ENCODE measurements around the gene RDH14.

Gene RDH14

DNA sequence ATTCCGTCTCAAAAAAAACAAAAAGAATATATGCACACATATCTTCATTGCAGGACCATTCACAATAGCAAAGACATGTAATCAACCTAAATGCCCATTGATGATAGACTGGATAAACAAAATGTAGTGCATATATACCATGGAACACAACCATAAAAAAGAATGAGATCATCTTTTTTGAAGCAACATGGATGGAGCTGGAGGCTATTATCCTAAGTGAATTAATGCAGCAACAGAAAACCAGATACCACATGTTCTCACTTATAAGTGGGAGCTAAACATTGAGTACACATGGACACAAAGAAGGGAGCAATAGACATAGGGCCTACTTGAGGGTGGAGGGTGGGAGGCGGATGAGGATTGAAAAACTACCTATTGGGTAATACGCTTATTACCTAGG is 20.2 kb upstream of the RDH14 start:
- DNase-seq (ENCODE audit: low read depth in 2 of 2) = no peak
- TF ChIP-seq, protein P1, sequence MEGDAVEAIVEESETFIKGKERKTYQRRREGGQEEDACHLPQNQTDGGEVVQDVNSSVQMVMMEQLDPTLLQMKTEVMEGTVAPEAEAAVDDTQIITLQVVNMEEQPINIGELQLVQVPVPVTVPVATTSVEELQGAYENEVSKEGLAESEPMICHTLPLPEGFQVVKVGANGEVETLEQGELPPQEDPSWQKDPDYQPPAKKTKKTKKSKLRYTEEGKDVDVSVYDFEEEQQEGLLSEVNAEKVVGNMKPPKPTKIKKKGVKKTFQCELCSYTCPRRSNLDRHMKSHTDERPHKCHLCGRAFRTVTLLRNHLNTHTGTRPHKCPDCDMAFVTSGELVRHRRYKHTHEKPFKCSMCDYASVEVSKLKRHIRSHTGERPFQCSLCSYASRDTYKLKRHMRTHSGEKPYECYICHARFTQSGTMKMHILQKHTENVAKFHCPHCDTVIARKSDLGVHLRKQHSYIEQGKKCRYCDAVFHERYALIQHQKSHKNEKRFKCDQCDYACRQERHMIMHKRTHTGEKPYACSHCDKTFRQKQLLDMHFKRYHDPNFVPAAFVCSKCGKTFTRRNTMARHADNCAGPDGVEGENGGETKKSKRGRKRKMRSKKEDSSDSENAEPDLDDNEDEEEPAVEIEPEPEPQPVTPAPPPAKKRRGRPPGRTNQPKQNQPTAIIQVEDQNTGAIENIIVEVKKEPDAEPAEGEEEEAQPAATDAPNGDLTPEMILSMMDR (IDR thresholded peaks at IDR 0.05; ENCODE audit: low read depth, low read length) = no peak
- no peak overlapping the region for H3K4me3 ChIP-seq (replicated peaks in 1 of 2; ENCODE audit: low read depth in 2 of 2, low read length in 2 of 2)

DNA sequence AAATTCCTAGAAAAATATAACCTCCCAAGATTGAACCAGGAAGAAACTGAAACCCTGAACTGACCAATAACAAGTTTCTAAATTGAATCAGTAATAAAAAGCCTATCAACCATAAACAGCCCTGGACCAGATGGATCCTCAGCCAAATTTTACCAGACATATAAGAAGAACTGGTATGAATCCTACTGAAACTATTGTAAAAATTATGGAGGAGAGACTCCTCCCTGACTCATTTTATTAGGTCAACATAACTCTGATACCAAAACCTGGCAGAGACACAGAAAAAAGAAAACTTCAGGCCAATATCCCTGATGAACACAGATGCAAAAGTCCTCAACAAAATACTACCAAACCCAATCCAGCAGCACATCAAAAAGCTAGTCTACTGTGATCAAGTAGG is 17.6 kb upstream of the RDH14 start:
- TF ChIP-seq, protein P1 (IDR thresholded peaks at IDR 0.05; ENCODE audit: low read depth, low read length) = no peak
- H3K4me3 ChIP-seq (replicated peaks in 1 of 2; ENCODE audit: low read depth in 2 of 2, low read length in 2 of 2) = no peak overlapping the region
- DNase-seq (ENCODE audit: low read depth in 2 of 2) = peak in 1 of 2 donors; percentile 62

DNA sequence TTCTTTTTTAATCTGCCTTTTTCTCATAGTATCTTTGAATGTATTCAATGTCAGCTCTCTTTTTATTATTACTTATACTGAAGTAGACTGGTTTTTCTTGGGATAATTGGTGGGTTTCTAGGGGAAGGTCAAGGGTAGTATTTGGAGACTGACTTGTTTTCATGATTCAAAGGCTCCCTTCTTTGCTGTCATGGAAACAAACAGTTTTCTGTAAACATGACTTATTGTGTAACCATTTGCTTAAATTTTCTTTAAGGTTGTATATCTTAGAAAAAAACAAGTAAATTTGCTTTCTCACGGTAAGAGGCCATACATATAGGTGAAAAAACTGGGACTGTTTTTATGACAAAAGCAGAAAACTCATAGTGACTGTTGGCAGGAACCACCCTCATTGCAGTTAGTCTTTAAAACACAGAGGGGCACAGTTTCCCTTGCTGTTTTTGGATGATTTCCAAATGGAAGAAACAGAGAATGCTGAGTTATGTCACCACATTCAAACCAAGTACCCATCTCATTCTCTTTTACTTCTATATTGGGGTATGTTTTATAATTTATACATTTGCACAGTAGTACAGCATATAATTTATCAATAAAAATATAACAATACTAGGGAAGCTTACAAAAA is 5.8 kb upstream of the RDH14 start:
- peak; percentile 52 to 67 for DNase-seq (ENCODE audit: low read depth in 2 of 2)
- TF ChIP-seq, protein P1 (IDR thresholded peaks at IDR 0.05; ENCODE audit: low read depth, low read length) = no peak
- H3K4me3 ChIP-seq (replicated peaks in 1 of 2; ENCODE audit: low read depth in 2 of 2, low read length in 2 of 2) = no peak overlapping the region

DNA sequence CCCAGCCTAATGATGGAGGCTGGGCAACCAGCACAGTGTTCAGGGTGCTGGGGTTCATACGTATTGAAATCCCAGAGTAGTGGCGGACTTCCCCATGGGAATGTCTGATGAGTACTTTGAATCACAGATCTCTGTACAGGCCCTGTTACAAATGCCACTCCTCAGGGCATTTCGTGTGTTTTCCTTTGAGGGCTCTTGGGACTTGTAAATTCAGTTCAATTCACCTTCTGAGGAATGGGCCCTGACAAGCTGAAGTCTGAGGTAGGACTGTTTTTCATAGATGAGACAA is 288 bp upstream of the RDH14 start:
- H3K4me3 ChIP-seq (replicated peaks in 1 of 2; ENCODE audit: low read depth in 2 of 2, low read length in 2 of 2) = peak overlapping the region; percentile 65 to 74
- no peak for DNase-seq (ENCODE audit: low read depth in 2 of 2)
- TF ChIP-seq, protein P1 (IDR thresholded peaks at IDR 0.05; ENCODE audit: low read depth, low read length) = no peak

DNA sequence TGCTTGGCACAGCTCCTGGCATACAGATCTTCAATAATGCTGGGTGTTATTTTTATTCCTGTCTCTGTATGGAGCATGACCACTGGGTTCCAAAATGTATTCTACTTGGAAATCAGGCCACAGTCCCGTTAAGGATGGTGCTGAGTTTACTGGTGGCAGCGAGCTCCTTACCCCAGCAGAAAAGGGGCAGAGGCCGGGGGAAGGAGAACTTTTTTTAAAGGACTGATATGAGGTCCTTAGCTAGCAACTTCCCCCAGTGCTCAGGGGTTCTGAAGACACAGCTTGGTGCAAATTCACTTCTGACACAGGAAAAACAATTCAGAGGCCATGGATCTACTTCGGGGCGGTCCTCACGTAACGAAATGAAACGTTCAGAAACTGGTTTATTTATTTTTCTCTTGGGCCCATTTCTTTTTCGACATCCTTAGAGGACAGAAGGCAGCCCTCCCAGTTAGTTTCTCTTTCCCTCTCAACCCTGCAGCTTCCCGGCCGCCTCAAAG is 872 bp downstream of the RDH14 start:
- peak overlapping the region; percentile 65 to 74 for H3K4me3 ChIP-seq (replicated peaks in 1 of 2; ENCODE audit: low read depth in 2 of 2, low read length in 2 of 2)
- TF ChIP-seq, protein P1 (IDR thresholded peaks at IDR 0.05; ENCODE audit: low read depth, low read length) = no peak
- no peak for DNase-seq (ENCODE audit: low read depth in 2 of 2)

DNA sequence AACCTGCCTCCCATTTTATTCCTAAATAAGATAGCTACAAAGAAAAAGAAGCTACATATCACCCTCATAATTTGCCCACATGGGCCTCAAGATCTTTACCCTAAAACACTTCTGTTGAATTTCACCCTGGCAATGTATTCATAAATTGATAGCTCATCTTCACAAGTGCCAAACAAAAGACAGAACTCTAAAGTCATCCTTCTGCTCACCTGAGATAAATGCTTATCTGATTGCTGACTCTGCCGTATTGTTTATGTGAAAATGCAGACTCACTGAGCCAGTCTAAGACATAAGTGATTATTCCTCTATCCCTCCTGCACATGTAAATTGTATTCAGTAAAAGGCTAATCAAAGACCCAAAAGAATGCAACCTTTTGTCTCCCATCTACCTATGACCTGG is 2.0 kb downstream of the RDH14 start:
- no peak overlapping the region for H3K4me3 ChIP-seq (replicated peaks in 1 of 2; ENCODE audit: low read depth in 2 of 2, low read length in 2 of 2)
- DNase-seq (ENCODE audit: low read depth in 2 of 2) = no peak
- TF ChIP-seq, protein P1 (IDR thresholded peaks at IDR 0.05; ENCODE audit: low read depth, low read length) = no peak

DNA sequence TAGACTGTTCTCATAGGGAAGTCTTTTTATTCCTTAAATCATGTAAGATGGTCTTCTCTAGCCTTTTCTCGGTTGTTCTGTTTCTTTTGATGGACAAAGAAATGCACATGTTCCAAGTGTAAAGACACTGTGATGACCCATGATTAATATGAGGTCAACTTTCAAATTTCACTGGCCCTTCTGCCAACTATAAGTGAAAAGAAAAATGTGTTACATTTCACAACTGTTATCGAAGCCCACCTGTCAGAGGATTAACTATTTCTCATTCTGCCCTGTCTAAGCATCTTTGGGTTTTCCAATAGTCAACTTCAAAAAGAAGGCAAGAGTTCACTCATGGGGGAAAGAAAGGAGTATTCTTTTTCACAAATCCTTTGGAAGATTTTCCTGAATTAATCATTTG is 3.3 kb downstream of the RDH14 start:
- no peak for DNase-seq (ENCODE audit: low read depth in 2 of 2)
- TF ChIP-seq, protein P1 (IDR thresholded peaks at IDR 0.05; ENCODE audit: low read depth, low read length) = no peak
- no peak overlapping the region for H3K4me3 ChIP-seq (replicated peaks in 1 of 2; ENCODE audit: low read depth in 2 of 2, low read length in 2 of 2)
